GM23248 (cell line): ENCODE measurements around the gene TNFRSF11A. TPM values are rescaled to one million over a fixed set of nuclear protein-coding genes. Genes with fewer than 3 reads are reported as not detected.

Experiments used
- DNase-seq: peaks from one replicate; pipeline ENCODE4 v3.0.0-alpha.2; 2015
- H2AFZ ChIP-seq: fragments of 200-600 bp; sonication (generic); 2 replicates; pipeline ENCODE4 v1.6.1; 2016; ENCODE audit warnings: antibody characterized with exemption
- H3F3A ChIP-seq: fragments of 200-600 bp; sonication (generic); 2 replicates; pipeline ENCODE4 v1.6.1; 2016; ENCODE audit warnings: mild to moderate bottlenecking, antibody characterized with exemption, mixed run types; ENCODE audit not compliant: insufficient read depth
- H3K27ac ChIP-seq: fragments of 200-600 bp; sonication (generic); 2 replicates; pipeline ENCODE4 v1.5.1; 2016; ENCODE audit warnings: mild to moderate bottlenecking
- H3K27me3 ChIP-seq: fragments of 200-600 bp; sonication (generic); replicated peaks from 2 replicates; pipeline ENCODE4 v1.6.1; 2016; ENCODE audit warnings: mild to moderate bottlenecking; ENCODE audit not compliant: insufficient read depth
- H3K36me3 ChIP-seq: fragments of 200-600 bp; sonication (generic); 2 replicates; pipeline ENCODE4 v1.6.1; 2016; ENCODE audit warnings: low read depth, mild to moderate bottlenecking
- H3K4me1 ChIP-seq: fragments of 200-600 bp; sonication (generic); 2 replicates; pipeline ENCODE4 v1.6.1; 2016; ENCODE audit warnings: mild to moderate bottlenecking; ENCODE audit not compliant: insufficient read depth
- H3K4me2 ChIP-seq: fragments of 200-600 bp; sonication (generic); one replicate; pipeline ENCODE4 v1.6.1; 2016; ENCODE audit warnings: mild to moderate bottlenecking; ENCODE audit not compliant: unreplicated experiment
- H3K4me3 ChIP-seq: fragments of 200-600 bp; sonication (generic); 2 replicates; pipeline ENCODE4 v1.5.1; 2016; ENCODE audit warnings: mild to moderate bottlenecking
- H3K79me2 ChIP-seq: fragments of 200-600 bp; sonication (generic); 2 replicates; pipeline ENCODE4 v1.6.1; 2016; ENCODE audit warnings: mild to moderate bottlenecking; ENCODE audit not compliant: insufficient read depth
- H3K9ac ChIP-seq: fragments of 200-600 bp; sonication (generic); 2 replicates; pipeline ENCODE4 v1.6.1; 2016; ENCODE audit warnings: mild to moderate bottlenecking
- H3K9me2 ChIP-seq: fragments of 200-600 bp; sonication (generic); 2 replicates; pipeline ENCODE4 v1.6.1; 2016; ENCODE audit warnings: mixed run types, mild to moderate bottlenecking, moderate library complexity; ENCODE audit not compliant: insufficient read depth
- H3K9me3 ChIP-seq: fragments of 200-600 bp; sonication (generic); one replicate; pipeline ENCODE4 v1.6.1; 2017; ENCODE audit warnings: low read depth
- H4K20me1 ChIP-seq: fragments of 200-600 bp; sonication (generic); 2 replicates; pipeline ENCODE4 v1.6.0; 2016; ENCODE audit not compliant: insufficient read depth
- EZH2 ChIP-seq: fragments of 200-600 bp; sonication (generic); IDR thresholded peaks from 2 replicates; pipeline ENCODE4 v1.6.1; 2018; ENCODE audit warnings: antibody characterized with exemption, mild to moderate bottlenecking; ENCODE audit not compliant: insufficient read depth, poor library complexity, severe bottlenecking
- EZH2phosphoT487 ChIP-seq: fragments of 200-600 bp; sonication (generic); IDR thresholded peaks from 2 replicates; pipeline ENCODE4 v1.6.1; 2018; ENCODE audit warnings: antibody characterized with exemption, moderate library complexity, mild to moderate bottlenecking, low read depth; ENCODE audit not compliant: insufficient read depth
- WGBS, 2 experiments: methylation state at CpG; one replicate each; pipeline ENCODE4 v1.1.6; 2015 to 2017; ENCODE audit warnings: low lambda C conversion rate in 2 of 2, low coverage in 1 of 2; ENCODE audit errors: missing lambda C conversion rate in 2 of 2; 5-methylcytosine and 5-hydroxymethylcytosine counted together
- in situ Hi-C: fragments of 300-500 bp; cut with MboI; formaldehyde crosslinking; loops from 2 replicates; pipeline ENCODE4 v1.15.0; 2020
- polyA plus RNA-seq: library from polyadenylated mRNA; unstranded; fragments of >200 nt; fragmentation: Nextera tagmentation; extraction: Ambion mirVana; gene quantifications from 2 replicates; pipeline ENCODE4 v1.2.1, GENCODE V29; 2016
- total RNA-seq: library from RNA; depleted of rRNA; stranded (reverse); fragments of >200 nt; shearing (Covaris generic); gene quantifications from 2 replicates; pipeline ENCODE4 v1.2.3, GENCODE V29; 2014

Gene TNFRSF11A
- total and polyA plus RNA-seq, 2 experiments from 2014 or later: 0.09 to 0.22 TPM

- DNase-seq: no peak
- no peak for TF ChIP-seq EZH2
- H3K79me2 ChIP-seq: no peaks in the 10 kb centered on the region
- H3K4me1 ChIP-seq: no peaks in the 10 kb centered on the region
- no peaks in the 10 kb centered on the region for H3F3A ChIP-seq
- no peaks in the 10 kb centered on the region for H3K9me2 ChIP-seq
- H3K27me3 ChIP-seq: peaks cover 8% of the 10 kb centered on the region; the same call in 1 of the 2 replicates
- 63 to 65% methylated on average over 13 to 15 of the region's 15 CpGs for WGBS, 2 experiments
- in situ Hi-C loops: no loop called here
- H3K4me2 ChIP-seq: no peak overlapping the region
- no peak overlapping the region for H2AFZ ChIP-seq
- no peaks in the 10 kb centered on the region for H4K20me1 ChIP-seq
- H3K4me3 ChIP-seq: no peak overlapping the region
- H3K36me3 ChIP-seq: no peaks in the 10 kb centered on the region
- H3K27ac ChIP-seq: no peak overlapping the region
- H3K9ac ChIP-seq: no peak overlapping the region
- no peaks in the 10 kb centered on the region for H3K9me3 ChIP-seq
Measured at GRCh38 chr18:62394006-62394763, 69.1 kb downstream of the TNFRSF11A start.

- H3K9me3 ChIP-seq: no peaks in the 10 kb centered on the region
- TF ChIP-seq EZH2 (no peak), EZH2phosphoT487 (no peak)
- H3K4me1 ChIP-seq: no peaks in the 10 kb centered on the region
- H4K20me1 ChIP-seq: no peaks in the 10 kb centered on the region
- H2AFZ ChIP-seq: no peak overlapping the region
- H3K27ac ChIP-seq: no peak overlapping the region
- no peak overlapping the region for H3K4me3 ChIP-seq
- H3F3A ChIP-seq: no peaks in the 10 kb centered on the region
- in situ Hi-C loops: no loop called here
- DNase-seq: peak; percentile 3
- H3K79me2 ChIP-seq: no peaks in the 10 kb centered on the region
- no peaks in the 10 kb centered on the region for H3K9me2 ChIP-seq
- peaks cover 5% of the 10 kb centered on the region; the same call in 1 of the 2 replicates for H3K27me3 ChIP-seq
- no peak overlapping the region for H3K9ac ChIP-seq
- H3K4me2 ChIP-seq: no peak overlapping the region
- WGBS, 2 experiments: 73 to 75% methylated on average over 3 of the region's 3 CpGs
- no peaks in the 10 kb centered on the region for H3K36me3 ChIP-seq
Measured at GRCh38 chr18:62396381-62396780, 71.3 kb downstream of the TNFRSF11A start.

DNA sequence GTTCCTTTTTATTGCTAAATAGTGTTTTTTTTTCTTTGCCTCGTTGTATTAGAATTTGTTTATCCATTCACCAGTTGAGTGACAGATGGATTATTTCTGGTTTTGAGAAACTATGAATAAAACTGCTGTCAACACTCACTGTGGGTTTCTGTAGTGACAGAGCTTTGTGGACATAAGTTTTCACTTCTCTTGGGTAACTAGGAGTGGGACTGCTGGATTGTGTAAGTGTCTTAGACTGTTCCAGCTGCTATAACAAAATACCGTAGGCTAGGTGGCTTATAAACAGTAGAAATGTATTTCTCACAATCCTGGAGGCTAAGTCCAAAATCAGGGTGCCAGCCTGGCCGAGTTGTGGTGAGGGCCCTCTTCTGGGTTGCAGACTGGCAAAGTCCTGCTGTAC is 71.9 kb downstream of the TNFRSF11A start:
- Histone ChIP-seq H3K9ac (no peak overlapping the region), H3K79me2 (no peaks in the 10 kb centered on the region), H4K20me1 (no peaks in the 10 kb centered on the region), H3K27ac (no peak overlapping the region), H3K27me3 (peaks cover 6% of the 10 kb centered on the region; the same call in 1 of the 2 replicates), H3K4me3 (no peak overlapping the region), H3K4me1 (no peaks in the 10 kb centered on the region), H3K9me2 (no peaks in the 10 kb centered on the region), H2AFZ (no peak overlapping the region), H3K36me3 (no peaks in the 10 kb centered on the region), H3K4me2 (no peak overlapping the region), H3K9me3 (no peaks in the 10 kb centered on the region), H3F3A (no peaks in the 10 kb centered on the region)
- WGBS, 2 experiments: 14 to 25% methylated on average over 3 of the region's 3 CpGs
- no peak for TF ChIP-seq EZH2phosphoT487
- no peak for TF ChIP-seq EZH2
- no peak for DNase-seq
- in situ Hi-C loops: no loop called here

DNA sequence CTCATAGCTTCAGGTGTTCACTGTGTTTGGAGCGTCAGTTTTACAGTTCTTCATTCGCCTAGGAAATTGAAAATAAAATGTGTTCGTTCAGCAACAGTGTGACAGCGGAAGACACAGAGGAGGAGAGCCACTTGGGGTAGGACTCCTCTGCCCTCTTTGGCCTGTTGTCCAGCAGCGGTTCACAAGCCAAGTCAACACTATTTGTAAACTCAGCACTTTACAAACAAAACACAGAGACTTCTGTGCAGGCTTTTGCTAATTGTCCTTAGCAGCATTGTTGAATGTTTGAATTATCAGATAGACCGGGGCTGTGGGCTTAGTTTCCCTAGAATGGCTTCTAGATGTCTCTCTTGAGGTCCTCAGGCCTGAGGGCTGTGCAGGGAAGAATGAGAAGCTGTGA is 73.2 kb downstream of the TNFRSF11A start:
- TF ChIP-seq EZH2phosphoT487 (no peak), EZH2 (no peak)
- H3K27ac ChIP-seq: no peak overlapping the region
- H3K9ac ChIP-seq: no peak overlapping the region
- 81 to 84% methylated on average over 6 of the region's 6 CpGs for WGBS, 2 experiments
- no peak overlapping the region for H2AFZ ChIP-seq
- H3K9me2 ChIP-seq: no peaks in the 10 kb centered on the region
- H3K4me2 ChIP-seq: no peak overlapping the region
- peaks cover 6% of the 10 kb centered on the region; the same call in 1 of the 2 replicates for H3K27me3 ChIP-seq
- H3K79me2 ChIP-seq: no peaks in the 10 kb centered on the region
- in situ Hi-C loops: no loop called here
- no peaks in the 10 kb centered on the region for H3K4me1 ChIP-seq
- H3K9me3 ChIP-seq: no peaks in the 10 kb centered on the region
- no peaks in the 10 kb centered on the region for H3K36me3 ChIP-seq
- no peak for DNase-seq
- H3F3A ChIP-seq: no peaks in the 10 kb centered on the region
- H3K4me3 ChIP-seq: no peak overlapping the region
- H4K20me1 ChIP-seq: no peaks in the 10 kb centered on the region

GRCh38 chr18:62399276-62399675 is 74.2 kb downstream of the TNFRSF11A start:
- H3K4me1 ChIP-seq: no peaks in the 10 kb centered on the region
- DNase-seq: no peak
- in situ Hi-C loops: no loop called here
- H3K9me2 ChIP-seq: no peaks in the 10 kb centered on the region
- 52 to 54% methylated on average over 3 of the region's 3 CpGs for WGBS, 2 experiments
- H3K27ac ChIP-seq: no peak overlapping the region
- H3K36me3 ChIP-seq: no peaks in the 10 kb centered on the region
- TF ChIP-seq EZH2phosphoT487: no peak
- no peak for TF ChIP-seq EZH2
- H3K9me3 ChIP-seq: no peaks in the 10 kb centered on the region
- no peak overlapping the region for H3K4me3 ChIP-seq
- H3K27me3 ChIP-seq: peaks cover 6% of the 10 kb centered on the region; the same call in 1 of the 2 replicates
- H3F3A ChIP-seq: no peaks in the 10 kb centered on the region
- H3K4me2 ChIP-seq: no peak overlapping the region
- no peaks in the 10 kb centered on the region for H4K20me1 ChIP-seq
- no peak overlapping the region for H3K9ac ChIP-seq
- H2AFZ ChIP-seq: no peak overlapping the region
- H3K79me2 ChIP-seq: no peaks in the 10 kb centered on the region
